T-helper 2 cell treated with Interferon-gamma antibody and Interleukin-4, amounts not matched to agents 5 μg/mL and 100 μg/mL, for 36 hours (primary cell): ENCODE results near the gene PTS.
A peak's percentile ranks its signal among the peaks of the same experiment; 100 is the strongest.

ENCODE experiments used
- DNase-seq: peaks from one replicate; pipeline ENCODE4 v3.0.0; 2021; ENCODE audit warnings: low spot score
- H3K27ac Mint-ChIP-seq: one replicate; pipeline ENCODE4 v1.8.0; 2021; ENCODE audit warnings: mild to moderate bottlenecking, mixed read lengths
- H3K27me3 Mint-ChIP-seq: one replicate; pipeline ENCODE4 v1.8.0; 2021; ENCODE audit warnings: low read depth, mixed read lengths
- H3K36me3 Mint-ChIP-seq: one replicate; pipeline ENCODE4 v1.8.0; 2021; ENCODE audit warnings: low read depth, mixed read lengths
- H3K4me1 Mint-ChIP-seq: one replicate; pipeline ENCODE4 v1.8.0; 2021; ENCODE audit warnings: low read depth, mixed read lengths
- H3K4me3 Mint-ChIP-seq: one replicate; pipeline ENCODE4 v1.8.0; 2022; ENCODE audit warnings: mild to moderate bottlenecking, moderate library complexity, mixed read lengths
- H3K9me3 Mint-ChIP-seq: one replicate; pipeline ENCODE4 v1.8.0; 2021; ENCODE audit warnings: mixed read lengths

PTS gene

DNA sequence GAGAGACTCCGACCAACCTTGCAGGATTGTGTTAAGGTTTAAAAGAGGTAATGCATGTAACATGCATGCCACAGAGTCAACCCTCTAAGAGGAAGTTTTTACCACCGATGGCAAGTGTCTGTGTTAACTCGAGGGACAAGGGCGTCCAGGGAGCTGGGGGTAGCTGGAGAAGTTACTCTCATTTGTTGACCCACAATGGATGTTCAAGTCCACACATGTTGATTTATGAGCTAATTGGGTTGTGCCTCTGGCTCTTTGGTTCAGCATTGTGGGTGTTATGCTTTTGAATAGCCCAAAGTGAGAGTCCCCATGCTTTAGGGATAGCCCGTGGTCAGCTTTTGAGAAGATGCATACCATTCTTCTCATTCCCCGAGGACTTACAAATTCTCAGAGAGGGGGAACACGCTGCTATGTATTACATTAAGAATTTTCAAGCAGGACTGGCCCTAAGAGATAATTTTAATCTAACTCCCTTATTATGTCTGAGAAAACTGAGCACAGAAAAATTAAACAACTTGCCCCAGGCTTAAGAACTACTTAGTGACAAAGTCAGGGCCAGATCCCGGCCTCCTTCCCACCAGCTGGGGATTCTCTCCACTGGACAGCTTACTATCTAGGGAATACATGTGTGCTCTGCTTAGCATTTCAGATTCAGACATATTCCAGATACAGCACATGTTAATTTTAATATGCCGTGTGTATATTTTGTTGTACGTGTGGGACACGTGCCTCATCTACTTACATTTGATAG lies 39.6 kb downstream of the PTS start:
- Mint-ChIP-seq H3K36me3 (no peaks in the 10 kb centered on the region), H3K27me3 (peaks cover 2% of the 10 kb centered on the region), H3K4me1 (no peaks in the 10 kb centered on the region), H3K27ac (no peak overlapping the region), H3K4me3 (no peak overlapping the region), H3K9me3 (no peaks in the 10 kb centered on the region)
- DNase-seq: no peak

DNA sequence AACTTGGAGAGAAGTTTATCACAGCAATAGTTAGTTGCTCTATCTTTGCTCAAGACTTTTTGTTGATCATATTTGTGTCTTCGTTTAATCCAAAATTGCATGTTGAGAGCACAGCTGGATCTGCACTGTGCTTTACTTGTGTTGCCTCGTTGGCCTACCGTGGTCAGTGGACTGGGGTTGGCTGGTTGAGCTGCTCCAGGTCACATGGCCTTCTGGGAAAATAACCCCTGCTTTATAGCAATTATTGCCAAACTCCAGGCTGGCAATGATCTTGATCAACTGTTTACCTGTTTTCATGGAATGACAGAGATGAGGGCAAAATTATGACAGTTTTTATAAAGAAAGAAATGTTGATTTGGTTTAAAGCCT lies 40.2 kb downstream of the PTS start:
- no peak overlapping the region for H3K27ac Mint-ChIP-seq

DNA sequence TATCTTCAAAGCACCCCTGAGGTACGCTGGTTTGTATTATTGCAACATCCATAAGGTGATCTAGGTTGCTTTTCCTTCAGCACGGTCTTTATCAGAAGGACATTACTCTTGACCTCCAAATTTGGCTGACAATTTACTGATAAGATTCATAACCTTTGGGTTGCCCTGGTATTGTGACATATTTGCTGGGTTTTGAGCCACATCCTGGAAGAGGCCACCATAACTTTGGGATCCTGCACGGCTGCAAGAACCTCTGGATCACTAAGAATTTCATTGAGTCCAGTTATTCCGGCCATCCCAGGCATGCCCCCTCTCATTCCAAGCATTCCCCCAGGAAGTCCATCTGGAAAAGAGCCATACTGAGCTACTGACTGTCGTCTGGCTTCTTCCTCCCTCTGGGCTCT lies 41.0 kb downstream of the PTS start:
- Mint-ChIP-seq H3K4me1 (no peaks in the 10 kb centered on the region), H3K27me3 (peaks cover 2% of the 10 kb centered on the region), H3K36me3 (no peaks in the 10 kb centered on the region), H3K9me3 (no peaks in the 10 kb centered on the region), H3K27ac (no peak overlapping the region), H3K4me3 (no peak overlapping the region)
- DNase-seq: no peak

More for the DNA sequence above, 40.2 kb downstream of the PTS start:
- Mint-ChIP-seq H3K27me3 (peaks cover 2% of the 10 kb centered on the region), H3K36me3 (no peaks in the 10 kb centered on the region), H3K4me1 (no peaks in the 10 kb centered on the region), H3K9me3 (no peaks in the 10 kb centered on the region), H3K4me3 (no peak overlapping the region)
- DNase-seq: no peak

DNA sequence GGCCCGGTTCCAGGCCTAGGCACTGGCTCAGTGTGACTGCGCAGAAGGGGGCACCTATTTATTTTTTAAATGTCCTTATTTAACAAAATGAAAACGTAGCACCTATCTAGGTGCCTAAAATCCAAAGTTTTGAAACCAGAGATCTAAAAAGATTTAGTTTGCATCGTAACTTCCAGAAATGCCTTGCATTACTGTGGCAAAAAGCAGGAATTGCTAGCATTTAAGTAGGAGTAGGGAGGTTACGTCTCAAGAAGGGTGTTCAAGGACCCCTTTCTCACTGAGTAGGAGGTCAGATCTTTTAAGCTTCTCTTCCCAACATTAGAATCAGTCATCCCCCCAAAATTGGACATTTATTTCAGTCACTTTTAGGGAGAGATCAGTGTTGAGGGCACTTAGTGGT lies 42.2 kb downstream of the PTS start:
- no peak for DNase-seq
- Mint-ChIP-seq H3K9me3 (no peaks in the 10 kb centered on the region), H3K36me3 (no peaks in the 10 kb centered on the region), H3K4me1 (no peaks in the 10 kb centered on the region), H3K4me3 (no peak overlapping the region), H3K27me3 (peaks cover 2% of the 10 kb centered on the region), H3K27ac (no peak overlapping the region)

DNA sequence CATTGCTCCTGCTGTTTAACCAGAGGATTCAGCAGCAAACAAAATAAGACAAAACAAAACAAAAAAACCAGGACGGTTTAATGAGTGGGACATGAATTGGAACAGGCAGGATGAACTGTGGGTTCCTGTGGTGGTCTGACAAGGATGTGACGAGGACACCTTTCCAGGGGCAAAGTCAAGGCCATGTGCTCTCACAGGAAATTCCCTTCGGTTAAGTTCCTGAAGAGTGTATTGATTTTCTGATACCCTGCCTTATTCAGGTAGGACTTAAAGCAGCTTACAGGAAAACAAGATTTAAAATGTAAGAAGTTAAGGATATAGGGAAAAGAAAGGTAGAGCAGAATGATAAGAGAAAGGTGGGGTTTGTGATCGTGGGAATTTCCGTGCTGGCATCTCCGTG lies 42.9 kb downstream of the PTS start:
- Mint-ChIP-seq H3K4me3 (no peak overlapping the region), H3K27me3 (peaks cover 2% of the 10 kb centered on the region), H3K36me3 (no peaks in the 10 kb centered on the region), H3K27ac (no peak overlapping the region), H3K9me3 (no peaks in the 10 kb centered on the region), H3K4me1 (no peaks in the 10 kb centered on the region)
- no peak for DNase-seq

DNA sequence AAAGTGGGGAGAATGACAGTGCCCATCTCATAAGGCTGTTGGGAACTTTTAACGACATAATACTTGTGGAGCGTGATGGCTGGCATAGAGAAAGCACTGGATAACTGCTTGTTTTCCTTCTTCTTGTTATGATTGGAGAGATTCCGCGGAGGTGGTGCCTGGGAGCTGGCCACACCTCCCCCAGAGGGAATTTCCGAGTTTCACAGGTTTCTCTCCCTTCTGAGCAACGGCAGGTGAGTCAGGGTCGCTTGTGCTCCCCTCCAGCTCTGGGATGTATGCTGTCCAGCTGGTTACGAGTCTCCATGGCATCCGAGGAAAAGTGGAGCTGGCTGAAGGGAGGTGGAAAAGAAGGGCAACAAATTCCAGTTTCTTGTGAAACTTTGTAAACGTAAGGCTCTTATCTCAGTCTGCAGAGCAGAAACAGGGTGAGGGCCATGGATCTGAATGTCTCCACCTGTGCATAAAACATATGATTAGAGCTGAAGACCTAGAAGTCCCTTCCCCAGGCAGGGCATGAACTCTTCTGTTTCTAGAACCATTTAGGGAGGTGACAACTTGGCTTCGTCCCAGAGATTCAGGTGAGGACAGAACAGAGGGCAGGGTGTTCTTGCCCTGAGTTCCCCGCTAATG lies 44.4 kb downstream of the PTS start:
- Mint-ChIP-seq H3K27ac (no peak overlapping the region), H3K4me3 (no peak overlapping the region), H3K27me3 (peaks cover 2% of the 10 kb centered on the region), H3K9me3 (no peaks in the 10 kb centered on the region), H3K4me1 (no peaks in the 10 kb centered on the region), H3K36me3 (no peaks in the 10 kb centered on the region)
- no peak for DNase-seq

DNA sequence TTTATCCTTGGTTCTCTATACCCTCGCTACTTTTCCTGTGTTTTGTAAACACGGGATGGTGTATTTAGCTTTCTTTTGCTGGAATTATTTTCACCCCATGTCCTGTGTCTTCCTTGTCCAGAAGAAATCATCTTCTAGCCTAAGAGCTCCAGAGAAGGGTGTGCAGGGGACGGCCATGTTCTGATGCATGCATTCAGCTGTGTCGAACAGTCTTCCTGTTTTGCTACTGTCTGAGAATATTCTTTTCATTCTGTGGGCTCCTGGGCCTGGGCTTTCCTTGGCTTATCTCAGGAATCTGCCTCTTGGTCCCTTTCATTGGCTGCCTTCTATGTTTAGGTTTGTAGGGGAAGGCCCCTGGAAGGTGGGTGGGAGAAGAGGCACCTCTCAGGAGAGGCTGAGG lies 45.0 kb downstream of the PTS start:
- no peaks in the 10 kb centered on the region for H3K36me3 Mint-ChIP-seq
- H3K4me1 Mint-ChIP-seq: peaks cover 3% of the 10 kb centered on the region
- no peaks in the 10 kb centered on the region for H3K9me3 Mint-ChIP-seq
- no peak overlapping the region for H3K27ac Mint-ChIP-seq
- no peak for DNase-seq
- peaks cover 2% of the 10 kb centered on the region for H3K27me3 Mint-ChIP-seq
- no peak overlapping the region for H3K4me3 Mint-ChIP-seq

DNA sequence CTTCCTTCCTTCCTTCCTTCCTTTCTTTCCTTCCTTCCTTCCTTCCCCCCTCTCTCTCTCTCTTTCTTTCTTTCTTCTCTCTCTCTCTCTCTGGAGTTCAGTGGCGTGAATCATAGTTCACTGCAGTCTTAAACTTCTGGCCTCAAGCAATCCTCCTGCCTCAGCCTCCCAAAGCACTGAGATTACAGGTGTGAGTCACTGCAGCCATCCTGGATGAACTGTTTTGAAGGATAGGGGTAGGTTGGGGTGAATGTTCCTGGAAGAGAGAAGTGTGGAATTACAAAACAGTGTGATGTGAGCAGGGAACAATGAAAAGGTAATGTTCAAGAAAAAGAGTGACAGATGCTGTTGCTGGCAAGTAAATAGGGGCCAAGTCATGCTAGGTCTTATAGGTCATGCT lies 46.8 kb downstream of the PTS start:
- Mint-ChIP-seq H3K4me1 (peaks cover 10% of the 10 kb centered on the region), H3K27ac (no peak overlapping the region), H3K27me3 (peaks cover 6% of the 10 kb centered on the region), H3K4me3 (no peak overlapping the region), H3K36me3 (no peaks in the 10 kb centered on the region), H3K9me3 (no peaks in the 10 kb centered on the region)
- DNase-seq: no peak

DNA sequence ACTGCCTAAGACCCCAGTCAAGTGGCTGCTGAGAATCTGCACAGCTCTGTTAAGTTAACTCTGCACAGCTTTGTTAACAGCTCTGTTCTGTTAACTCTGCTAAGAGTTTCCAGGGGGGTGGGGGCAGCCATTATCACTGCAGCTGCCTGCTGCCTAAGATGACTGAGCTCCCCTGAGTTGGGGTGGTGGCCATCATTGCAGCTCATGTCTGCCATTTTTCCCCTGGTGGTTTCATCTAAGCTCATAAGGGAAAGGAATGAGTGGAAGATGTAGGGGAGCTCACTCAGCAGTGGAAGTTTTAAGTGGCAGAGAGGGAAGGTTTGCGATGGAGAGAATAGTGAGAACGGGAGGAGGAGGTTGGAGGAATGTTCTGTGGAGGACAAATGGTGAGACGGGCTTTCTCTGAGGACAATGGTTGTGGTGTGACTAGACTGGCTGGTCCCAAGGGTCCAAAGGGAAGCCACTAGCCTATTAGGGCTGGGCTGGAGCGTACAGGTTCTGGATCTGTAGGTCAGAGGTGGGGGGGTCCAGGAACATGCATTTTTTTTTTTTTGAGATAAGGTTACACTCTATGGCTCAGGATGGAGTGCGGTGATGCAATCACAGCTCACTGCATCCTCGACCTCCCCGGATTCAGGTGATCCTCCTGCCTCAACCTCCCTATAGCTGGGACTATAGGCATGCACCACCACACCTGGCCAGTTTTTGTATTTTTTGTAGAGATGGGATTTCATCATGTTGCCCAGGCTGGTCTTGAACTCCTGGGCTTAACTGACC lies 48.0 kb downstream of the PTS start:
- Mint-ChIP-seq H3K36me3 (no peaks in the 10 kb centered on the region), H3K27ac (no peak overlapping the region), H3K27me3 (peaks cover 6% of the 10 kb centered on the region), H3K9me3 (no peaks in the 10 kb centered on the region), H3K4me1 (peaks cover 10% of the 10 kb centered on the region), H3K4me3 (no peak overlapping the region)
- no peak for DNase-seq

DNA sequence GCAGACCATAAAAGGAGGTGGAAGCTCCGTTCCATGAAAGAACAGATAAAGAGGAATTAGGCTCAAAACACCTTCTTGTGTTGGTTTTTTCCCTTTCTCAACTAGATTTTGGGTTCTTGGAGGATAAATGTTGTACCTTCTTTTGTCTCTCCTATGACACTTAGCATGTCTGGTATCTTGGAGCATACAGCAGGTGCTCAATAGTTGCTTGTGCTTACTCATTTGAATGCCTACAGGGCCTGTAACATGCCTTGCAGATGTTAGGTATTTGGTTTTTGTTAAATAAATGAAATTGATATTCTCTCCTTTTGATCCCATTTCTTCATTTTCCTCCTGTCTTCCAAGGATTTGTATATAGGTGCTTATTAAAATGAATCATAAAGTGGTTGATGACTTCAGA lies 50.8 kb downstream of the PTS start:
- no peak overlapping the region for H3K27ac Mint-ChIP-seq
- no peaks in the 10 kb centered on the region for H3K36me3 Mint-ChIP-seq
- H3K4me1 Mint-ChIP-seq: peaks cover 26% of the 10 kb centered on the region
- no peak for DNase-seq
- no peak overlapping the region for H3K4me3 Mint-ChIP-seq
- no peaks in the 10 kb centered on the region for H3K9me3 Mint-ChIP-seq
- H3K27me3 Mint-ChIP-seq: peaks cover 6% of the 10 kb centered on the region

DNA sequence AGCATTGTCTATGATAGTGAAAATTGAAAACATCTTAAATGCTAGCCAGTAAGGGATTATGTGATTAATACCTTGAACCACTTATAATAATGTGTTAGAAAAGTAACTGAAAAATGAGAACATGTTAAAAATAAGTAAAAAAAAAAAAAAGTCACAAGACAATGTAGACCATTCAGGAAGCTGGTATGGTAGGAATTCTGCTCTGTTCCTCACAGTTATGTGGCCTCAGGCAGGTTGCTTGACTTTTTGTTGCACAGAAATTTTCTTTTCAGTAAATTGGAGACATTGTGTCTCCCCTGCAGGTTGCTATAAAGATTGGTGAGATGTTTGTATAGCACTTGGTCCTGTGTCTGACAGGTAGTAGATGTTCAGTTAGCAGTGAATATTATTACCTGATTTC lies 51.7 kb downstream of the PTS start:
- DNase-seq: no peak
- no peaks in the 10 kb centered on the region for H3K9me3 Mint-ChIP-seq
- H3K27me3 Mint-ChIP-seq: peaks cover 6% of the 10 kb centered on the region
- no peak overlapping the region for H3K4me3 Mint-ChIP-seq
- H3K27ac Mint-ChIP-seq: no peak overlapping the region
- H3K36me3 Mint-ChIP-seq: no peaks in the 10 kb centered on the region
- H3K4me1 Mint-ChIP-seq: peaks cover 35% of the 10 kb centered on the region

DNA sequence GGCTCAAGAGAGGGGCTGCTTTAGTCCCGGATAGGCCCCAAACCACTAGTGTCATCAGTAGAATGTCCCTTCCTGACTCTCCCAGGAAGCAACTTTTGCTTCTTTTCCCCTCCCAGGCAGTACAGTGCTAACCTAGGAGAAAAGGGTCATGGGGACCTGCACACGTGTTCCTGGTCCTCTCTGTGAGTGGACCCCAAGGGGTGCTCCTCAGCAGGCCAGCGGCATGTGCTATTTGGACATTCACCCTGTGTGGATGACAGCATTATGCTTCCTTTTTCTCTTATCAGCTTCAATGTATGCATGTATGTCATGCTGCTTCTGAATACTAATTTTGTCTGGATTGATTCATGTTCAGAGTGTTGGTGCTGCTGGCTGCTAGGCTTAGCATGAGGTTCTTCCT lies 52.6 kb downstream of the PTS start:
- Mint-ChIP-seq H3K9me3 (no peaks in the 10 kb centered on the region), H3K4me1 (peaks cover 35% of the 10 kb centered on the region), H3K4me3 (no peak overlapping the region), H3K36me3 (no peaks in the 10 kb centered on the region), H3K27me3 (peaks cover 6% of the 10 kb centered on the region), H3K27ac (no peak overlapping the region)
- DNase-seq: no peak

DNA sequence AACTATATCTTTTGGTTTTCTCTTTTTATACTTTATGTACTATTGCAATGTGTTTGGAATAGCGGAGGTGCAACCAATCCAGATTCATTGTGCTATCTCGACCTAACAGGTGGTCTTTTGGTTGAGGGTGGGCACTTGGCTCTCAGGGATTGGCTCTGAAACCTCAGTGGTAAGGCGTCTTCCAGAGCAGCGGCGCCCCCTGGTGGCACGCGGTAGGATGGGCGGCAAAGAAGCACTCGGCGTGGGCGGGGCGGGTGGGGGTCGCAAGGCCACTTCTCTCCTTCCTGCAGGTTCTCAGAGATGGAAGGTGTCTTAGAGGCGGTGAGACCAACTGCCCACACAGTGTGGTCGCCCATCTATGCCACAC lies 53.7 kb downstream of the PTS start:
- no peaks in the 10 kb centered on the region for H3K36me3 Mint-ChIP-seq
- H3K4me1 Mint-ChIP-seq: peaks cover 35% of the 10 kb centered on the region
- H3K27ac Mint-ChIP-seq: no peak overlapping the region
- no peaks in the 10 kb centered on the region for H3K9me3 Mint-ChIP-seq
- DNase-seq: peak; percentile 59
- peak overlapping the region; percentile 90 for H3K4me3 Mint-ChIP-seq
- peaks cover 6% of the 10 kb centered on the region for H3K27me3 Mint-ChIP-seq

DNA sequence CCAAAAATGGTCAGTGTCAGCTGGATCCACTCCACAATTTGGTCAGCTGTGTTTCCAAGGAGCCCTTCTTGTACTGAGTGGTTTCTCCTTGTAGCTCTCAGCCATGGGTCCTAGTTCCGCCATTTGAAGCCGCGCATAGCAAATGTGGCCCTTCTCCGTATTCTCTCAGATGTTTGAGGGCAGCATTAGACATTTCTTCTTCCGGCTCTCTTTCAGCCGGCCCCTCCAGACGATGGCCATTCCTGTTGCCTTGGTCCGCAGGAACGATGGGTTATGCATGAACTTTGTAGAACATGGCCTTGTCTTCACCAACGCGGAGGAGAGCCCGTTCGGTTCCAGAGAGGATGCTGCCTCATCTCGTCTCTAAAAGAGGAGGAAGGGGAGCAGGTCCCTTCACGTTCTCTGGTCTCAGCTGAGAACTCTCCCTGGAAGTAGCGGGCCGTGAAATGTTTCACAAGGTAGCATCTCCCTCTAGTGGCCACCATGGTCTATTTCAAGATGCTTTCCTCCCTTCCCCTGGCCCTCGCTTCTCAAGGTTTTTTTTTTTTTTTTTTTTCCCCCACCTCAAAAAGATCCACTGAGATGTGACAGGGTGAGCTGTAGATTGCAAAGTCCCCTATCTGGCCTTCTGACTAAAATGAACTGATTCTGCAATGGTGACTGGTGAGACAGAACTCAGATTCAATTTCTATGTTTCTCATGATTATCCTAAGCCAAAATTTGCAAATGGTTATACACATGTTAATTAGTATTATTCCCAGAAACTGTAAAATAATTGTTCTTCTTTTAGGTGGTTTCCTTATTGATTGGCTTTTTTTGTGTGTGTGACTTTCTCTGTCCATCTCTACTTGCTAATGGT lies 54.3 kb downstream of the PTS start:
- Mint-ChIP-seq H3K9me3 (no peaks in the 10 kb centered on the region), H3K4me3 (peak overlapping the region; percentile 90), H3K36me3 (no peaks in the 10 kb centered on the region), H3K27me3 (peaks cover 6% of the 10 kb centered on the region), H3K27ac (peak overlapping the region; percentile 55), H3K4me1 (peaks cover 35% of the 10 kb centered on the region)
- DNase-seq: peak; percentile 60
